UCSD-AML1 (cell line): ENCODE measurements around the gene FNIP2.
"Not testable (repeated sequence)": the region's sequence is repeated elsewhere in the genome, so short reads cannot be mapped to it uniquely, and the experiment has no call there.

Experiments
- DNase-seq: peaks from one replicate; lab custom pipeline; 2025; ENCODE audit not compliant: unreplicated experiment; lab: John Stamatoyannopoulos, UW

Gene FNIP2

DNA sequence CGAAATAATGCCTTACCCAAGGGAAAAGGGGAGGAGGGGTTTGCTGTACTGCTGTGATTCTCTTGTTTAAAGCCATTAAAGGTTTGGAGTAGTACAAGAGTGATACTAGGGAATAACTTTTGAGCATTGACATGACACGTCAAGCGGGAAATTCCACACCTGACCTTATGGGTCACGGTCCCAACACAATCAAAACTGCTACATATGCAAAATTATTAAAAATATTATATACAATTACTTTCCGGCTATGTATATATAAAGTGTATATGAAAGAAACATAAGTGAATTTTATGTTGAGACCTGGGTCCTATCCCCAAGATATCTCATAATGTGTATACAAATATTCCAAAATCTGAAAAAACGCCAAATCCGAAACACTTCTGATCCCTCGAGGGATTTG, 21.0 kb downstream of the FNIP2 start:
- no peak for DNase-seq

DNA sequence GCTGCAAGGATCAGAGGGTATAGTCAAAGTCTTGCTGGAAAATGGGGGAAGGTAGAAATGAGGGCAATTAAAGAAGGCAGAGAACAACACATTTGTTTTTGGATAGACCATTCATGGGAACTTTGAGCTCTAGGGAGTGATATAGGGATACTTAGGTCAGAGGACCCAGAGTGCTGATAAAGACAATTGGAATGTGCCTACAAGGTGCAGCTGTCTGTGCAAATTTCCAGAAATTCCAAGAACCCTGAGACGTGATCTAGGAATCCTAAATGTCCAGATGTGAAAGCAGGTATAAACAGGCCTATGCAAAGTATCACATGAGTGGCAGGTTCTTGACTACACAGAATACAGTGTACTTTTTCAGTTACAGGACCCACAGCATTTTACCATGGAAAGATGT, 24.2 kb downstream of the FNIP2 start:
- DNase-seq: no peak

DNA sequence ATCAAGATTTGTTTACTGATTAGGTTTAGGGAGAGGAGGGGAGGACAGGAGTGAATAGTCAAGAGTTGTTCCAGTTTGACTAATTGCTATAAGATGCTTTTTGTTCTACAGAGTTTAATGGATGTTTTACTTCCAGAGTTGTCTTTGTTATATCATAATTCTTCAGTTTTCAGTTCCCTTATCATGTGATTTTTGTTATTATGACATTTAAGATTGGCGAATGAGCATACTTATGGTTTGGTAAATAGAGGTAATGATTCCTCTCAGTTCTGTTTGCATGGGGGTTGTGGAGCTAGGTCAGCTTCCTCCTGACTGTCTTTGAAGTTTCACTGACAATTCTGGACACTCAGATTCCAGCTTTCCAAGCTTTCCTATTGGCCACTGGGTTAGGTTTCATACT, 24.6 kb downstream of the FNIP2 start:
- DNase-seq: not testable (repeated sequence)

DNA sequence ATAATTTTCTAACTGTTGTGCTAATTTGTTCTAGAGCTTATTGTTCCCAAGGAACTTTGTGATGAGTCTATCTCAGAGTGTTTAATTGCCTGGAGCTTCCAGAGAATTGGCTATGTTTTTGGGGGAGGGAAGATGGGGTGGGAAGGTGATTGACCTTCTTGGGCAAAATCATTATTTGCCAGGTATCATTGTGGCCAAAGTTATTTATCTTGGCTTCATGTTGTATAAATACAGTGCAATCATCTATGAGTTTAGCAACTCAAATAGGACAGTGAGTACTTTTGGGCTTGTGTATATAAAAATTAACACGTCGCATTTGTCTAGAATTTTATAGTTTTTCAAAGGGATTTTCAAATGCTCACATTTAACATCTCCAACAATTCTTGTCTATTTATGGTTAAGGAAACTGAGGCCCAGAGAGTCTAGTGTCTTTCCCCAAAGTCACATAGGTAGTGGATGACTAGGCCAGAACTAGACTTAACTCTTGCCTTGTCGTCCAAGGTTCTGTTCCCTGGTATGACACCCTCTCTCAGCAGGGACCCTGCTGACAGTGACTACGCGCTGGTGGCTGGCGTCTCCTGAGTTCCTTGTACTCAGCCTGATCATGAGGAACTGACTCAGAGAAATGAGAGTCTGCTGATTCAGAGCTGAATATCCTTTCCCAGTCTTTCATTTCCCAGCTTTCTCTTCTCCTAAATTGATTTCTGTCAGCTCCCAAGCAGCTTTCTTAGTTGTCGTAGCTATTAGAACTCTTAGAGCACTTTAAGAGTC, 27.7 kb downstream of the FNIP2 start:
- no peak for DNase-seq

DNA sequence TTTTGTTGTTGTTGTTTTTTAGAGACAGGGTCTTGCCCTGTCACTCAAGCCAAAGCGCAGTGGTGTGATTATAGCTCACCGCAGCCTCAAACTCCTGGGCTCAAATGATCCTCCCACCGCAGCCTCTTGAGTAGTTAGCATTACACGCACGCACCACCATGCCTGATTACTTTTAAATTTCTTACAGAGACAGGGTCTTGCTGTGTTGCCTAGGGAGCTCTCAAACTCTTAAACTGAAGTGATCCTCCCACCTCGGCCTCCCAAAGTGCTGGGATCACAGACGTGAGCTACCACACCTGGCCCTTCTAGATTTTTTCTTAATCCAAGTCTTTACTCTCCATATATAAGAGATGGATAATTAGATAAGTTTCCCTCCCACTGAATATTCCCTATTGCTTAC, 29.2 kb downstream of the FNIP2 start:
- no peak for DNase-seq

DNA sequence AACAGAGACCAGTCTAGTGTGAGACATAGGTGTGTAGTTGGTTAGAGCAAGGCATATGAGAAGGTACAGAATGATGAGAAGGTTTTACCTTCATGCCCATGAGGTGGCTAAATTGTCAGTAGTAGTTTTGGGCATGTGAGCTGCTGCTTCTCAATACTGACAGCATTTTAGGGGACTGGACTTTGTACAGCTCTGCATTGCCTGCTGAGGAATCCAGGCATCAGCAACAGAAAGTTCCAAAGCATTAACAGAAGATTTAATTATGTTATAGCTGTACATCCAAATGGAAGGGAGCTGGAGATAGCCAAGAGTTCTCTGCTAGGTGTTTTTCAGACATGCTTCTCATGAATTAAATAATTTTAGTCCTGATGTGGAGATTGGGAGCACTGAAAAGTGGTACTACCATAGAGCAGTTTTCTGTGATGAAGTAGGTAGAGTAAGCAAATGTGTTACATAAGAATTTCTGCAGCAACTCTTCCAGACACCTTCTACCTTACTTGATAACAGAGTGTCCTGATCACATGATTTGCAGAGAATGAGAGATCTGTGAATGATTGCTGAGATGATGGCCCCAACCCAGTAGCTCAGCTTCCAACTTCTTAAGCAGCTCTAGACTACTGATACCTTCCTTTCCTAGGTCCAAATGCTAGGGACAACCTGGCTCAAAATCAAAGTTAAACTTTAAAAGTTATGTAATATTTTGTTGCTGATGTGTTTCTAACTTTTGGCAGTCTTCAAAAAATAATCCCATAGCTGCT, 30.4 kb downstream of the FNIP2 start:
- DNase-seq: no peak

DNA sequence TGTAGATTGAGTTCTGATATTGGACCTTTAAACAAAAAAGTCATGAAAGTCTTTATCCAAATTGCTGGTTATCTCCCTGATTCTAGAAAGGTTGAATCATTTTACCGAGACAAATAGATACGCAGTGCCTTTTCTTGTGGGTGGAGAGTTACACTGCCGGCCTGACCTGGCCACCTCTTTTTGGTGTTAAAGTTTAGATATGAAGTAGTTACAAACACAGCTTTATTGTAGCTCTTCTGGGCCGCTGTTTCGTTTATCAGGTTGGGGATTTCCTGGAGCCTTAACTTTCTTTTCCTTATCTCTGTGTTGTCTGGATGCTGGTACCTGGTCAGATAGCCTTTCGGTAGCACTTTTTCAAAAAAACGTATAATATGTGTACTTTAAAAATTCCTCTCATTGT, 31.0 kb downstream of the FNIP2 start:
- no peak for DNase-seq

DNA sequence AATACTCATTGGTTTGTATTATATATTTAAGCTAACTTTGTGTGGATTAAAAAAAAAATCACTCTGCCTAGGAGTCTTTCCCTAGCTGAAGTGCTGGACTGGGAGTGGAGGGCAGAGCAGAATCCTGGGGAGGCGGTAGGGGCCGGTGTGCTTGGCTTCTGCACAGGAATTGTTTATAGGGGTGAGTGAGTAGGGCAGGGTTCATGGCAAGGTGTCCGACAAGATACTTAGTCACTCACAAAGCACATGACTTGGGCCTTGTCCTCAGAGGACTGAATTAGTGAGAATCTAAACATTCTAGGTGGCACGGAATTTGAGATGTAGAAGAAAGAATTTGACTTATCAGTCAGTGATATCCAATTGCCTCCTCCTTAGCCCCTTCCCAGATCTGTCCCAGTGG, 32.2 kb downstream of the FNIP2 start:
- no peak for DNase-seq

DNA sequence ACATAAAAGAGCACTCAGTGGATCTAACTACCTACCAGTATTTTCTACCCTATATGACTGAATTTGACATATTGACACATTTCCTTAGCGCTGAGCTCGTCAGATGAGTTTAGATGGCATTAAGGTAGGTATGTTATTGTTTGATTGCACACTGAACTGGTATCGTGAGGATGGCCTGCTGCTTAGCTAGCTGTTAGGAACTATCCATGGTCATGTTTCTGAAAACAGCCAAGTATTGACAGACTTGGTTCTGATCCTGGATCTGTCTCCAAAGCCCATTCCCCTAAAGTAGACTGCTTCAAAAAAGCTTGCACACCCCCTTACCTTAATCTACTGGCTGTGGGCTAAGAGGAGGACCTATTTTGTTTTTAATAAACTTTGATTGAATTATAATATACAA, 32.9 kb downstream of the FNIP2 start:
- DNase-seq: no peak

DNA sequence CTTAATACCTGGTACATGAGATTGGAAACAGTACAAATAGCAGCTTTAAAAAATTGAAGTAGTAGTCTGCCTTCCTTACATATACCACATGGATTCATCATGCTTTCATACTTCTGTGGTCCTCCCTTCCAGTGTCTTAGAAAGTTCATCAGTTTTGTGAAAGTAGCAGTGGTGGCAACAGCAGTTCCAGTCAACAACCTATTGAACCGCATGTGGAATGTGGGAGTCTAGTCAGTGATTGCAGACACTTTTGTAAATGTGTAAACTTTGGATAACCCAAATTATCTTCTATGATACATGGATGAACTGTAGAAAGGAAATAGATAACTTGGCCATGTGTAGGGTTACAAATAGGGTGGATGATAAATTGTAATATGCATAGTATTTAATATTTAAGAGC, 34.1 kb downstream of the FNIP2 start:
- DNase-seq: no peak

DNA sequence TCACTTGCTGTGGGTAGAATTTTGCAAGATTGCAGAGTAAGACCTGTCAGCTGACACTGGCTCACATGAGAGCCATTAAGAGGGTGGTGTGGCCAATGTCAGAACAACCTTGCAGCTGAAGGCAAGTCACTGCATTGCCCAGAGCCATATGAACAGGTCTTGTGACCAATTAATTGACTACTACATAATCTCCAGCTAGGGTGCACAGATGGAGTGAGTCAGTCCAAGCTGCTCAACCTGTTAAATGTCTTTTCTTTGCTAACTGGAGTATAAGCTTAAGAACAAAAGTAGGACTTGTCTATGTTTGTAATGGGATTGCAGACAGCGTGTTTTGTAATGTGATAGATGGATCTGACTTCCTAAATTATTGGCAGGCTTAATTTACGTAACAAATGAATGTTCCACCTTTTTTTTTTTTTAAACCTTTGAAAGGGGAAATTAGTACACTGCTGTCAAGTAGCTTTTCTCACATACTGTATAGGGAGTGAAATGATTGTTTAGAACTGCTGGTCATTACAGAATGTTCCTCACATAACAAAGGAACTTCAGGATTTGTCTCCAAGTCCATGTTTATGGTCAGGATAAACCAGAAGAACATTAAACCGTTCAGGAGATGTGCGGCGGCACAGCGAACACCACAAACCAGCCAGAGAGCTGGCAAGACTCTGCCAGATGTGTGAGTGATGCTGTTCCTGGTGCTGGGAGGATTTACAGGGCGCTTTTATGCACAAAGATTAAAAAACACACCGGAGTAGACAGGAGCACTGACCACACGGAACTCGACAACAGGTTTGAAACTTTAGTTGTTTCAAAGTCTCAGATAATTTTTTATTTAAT, 37.0 kb downstream of the FNIP2 start:
- DNase-seq: no peak

DNA sequence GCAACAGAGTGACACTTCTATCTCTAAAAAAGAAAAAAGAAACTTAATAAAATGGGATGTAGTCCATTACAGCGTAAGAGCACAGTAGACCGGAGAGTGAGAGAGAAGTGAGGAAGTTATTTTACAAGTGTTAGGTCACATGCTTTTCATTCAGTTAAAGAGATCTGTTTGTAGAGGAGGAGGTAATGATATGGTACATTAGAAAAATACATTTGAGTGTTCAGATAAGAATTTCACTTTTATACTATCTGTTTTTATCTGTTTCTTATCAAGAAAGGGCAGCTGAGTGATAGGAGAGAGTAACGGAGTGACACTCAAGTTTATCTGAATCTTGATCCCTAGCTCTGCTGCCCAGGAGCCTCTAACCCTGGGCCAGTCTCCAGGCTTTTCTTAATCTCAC, 38.9 kb downstream of the FNIP2 start:
- no peak for DNase-seq

DNA sequence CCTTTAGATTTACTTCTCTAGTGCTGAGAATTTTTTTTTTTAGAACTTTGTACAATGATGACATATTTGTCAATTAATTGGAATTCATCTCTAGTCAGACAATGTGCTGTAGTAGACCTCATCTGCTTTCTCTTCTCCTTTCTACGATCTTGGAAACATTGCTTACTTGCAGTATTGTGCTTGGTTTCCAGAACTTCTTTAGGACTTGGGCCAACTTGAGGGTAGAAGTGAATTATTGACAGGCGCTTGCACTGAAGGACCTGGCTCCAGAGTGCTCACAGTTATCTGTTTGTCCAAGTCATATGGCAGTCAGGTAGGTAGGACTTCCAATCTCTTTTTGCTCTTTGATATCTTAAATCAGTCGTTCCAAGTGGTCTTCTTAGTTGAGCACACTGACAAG, 39.6 kb downstream of the FNIP2 start:
- DNase-seq: no peak

DNA sequence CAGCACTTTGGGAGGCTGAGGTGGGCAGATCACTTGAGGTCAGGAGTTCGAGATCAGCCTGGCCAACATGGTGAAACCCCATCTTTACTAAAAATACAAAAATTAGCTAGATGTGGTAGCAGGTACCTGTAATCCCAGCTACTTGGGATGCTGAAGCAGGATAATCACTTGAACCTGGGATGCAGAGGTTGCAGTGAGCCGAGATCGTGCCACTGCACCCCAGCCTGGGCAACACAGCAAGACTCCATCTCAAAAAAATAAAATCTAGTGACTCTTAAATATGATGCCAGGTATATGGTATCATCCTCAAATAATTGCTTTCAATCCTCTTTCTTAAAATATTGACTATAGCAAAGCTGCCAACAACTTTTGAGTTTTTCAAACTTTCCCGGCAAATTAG, 40.4 kb downstream of the FNIP2 start:
- not testable (repeated sequence) for DNase-seq

DNA sequence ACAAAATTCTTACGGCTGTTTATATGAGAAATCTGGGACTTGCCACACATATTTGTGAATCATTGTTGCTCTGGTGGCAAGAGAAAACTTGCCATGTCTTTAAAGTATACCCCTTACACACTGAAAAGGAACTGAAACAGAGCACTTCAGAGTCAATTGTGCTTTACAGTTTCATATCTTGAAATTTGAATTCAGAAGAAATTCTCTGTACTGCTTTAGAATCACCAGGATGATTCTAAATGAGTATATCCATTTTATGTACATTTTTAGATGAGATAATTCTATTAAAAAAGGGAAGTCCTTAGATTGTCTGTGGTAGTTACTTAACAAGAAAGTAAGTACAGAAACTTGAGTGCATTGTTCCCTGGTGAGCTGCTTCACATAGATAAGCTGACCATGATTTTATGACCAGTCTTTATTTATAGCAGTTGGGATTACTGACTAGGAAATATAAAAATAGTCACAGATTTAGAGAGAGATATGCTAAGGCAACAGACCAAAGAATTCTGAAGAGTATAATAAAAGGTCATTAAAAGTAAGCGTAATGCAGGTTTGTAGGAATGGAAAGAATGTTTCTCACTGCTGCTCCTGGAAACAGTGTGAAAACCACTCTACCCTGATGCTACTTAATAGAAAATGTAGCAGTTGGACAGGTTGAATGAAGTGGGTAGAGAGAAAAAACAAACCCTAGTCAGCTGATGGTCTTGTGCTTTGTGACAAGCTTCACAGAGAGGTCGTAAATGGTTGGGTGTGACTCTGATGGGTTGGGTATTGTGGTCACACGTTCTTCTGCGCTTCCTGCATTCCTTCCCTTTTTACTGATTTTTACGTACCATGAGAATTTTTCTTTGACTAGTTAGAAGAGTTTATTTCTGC, 41.0 kb downstream of the FNIP2 start:
- DNase-seq: no peak

DNA sequence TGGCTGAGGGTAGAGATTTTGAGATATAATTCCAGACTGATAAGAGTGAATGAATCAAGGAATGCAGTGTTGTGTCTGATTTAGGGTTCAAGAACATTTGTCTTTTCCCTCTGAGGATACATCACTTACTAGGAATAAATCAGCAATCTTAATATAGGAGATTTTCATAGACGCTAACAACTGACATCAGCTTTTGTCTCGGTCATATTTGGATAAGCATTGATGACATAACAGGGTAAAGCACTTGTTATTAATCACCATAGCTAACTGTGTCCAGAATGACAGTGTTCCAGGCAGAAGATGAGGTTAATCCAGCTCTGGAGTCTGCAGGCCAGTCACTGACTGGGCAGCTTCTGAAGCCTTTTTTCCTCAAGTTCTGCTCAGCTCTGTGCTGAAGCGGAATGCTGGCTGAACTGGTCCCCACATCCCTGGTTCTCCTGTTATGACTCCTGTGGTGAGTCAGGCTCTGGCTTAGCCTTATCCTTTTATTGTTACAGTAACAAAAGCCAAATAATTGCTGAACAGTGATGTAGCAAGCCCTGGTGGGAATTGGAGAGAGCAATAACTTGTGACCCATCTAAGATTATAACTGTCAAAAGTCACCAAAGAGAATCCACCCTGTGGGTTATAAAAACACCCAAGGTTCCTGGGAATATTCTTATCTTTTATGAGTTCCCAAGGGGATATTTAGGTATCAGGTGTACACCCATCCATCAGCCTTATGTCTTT, 41.8 kb downstream of the FNIP2 start:
- no peak for DNase-seq

DNA sequence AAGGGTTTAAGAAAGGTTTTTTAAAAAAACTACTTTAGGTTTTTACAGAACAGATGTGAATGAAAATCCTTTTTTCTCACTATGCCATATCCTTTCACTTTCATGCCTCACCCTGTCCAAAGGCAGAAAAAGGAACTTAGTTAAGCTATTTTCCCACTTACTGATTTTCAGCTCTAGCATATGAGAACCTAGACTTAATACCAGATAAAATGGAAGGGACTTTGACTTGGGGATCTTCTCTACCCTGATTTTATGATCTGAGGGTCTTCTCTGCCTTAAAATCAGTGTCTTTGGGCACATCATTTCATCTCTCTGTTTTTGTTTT, 42.4 kb downstream of the FNIP2 start:
- no peak for DNase-seq

DNA sequence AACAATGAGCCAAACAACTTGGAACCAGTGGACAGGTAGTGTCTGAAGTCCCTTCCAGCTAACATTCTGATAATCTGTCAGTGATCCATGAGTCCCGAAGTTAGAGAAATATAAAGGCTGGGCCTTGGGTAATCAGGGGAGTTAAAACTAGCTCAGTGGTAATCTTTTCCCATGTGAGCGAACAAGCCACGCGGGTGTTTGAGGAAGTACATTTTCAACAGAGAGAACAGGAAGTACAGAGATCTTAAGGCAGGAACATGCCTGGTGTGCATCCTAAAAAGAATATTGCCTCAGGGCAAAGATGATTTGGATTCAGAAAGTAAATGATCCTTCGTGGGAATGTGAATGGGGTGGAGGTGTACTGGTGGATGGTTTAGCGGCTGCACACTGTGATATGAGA, 42.9 kb downstream of the FNIP2 start:
- peak; percentile 26 for DNase-seq

DNA sequence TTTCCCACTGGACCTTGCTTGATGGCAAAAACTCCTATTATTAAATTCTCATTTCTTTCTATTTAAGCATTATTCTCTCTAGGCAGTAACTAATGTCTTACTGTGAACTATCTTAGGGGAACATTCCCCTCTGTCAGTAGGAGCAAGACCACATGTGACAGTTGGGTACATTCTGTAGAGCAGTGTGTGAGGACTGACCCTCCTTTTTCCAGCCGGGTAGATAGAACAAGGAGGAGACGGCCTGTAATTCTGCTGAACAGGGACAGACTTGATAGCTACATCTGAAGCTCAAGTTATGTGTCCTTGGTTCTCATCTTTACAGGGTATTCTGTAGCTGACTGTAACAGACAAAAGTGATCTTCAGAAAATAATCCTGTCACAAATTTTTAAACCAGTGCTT, 43.3 kb downstream of the FNIP2 start:
- DNase-seq: no peak

DNA sequence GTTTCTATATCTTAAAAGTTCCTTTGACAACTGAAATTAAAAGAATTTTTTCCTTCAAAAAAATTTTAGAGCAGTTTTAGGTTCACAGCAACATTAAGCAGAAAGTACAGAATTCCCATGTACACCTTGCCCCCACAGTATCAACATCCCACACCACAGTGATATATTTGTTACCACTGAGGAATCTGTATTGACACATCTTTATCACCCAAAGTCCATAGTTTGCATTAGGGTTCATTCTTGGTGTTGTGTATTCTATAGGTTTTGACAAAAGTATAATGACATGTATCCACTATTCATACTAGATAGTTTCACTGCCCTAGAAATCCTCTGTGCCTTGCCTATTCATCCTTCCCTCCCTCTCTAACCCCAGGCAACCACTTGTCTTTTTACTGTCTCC, 43.7 kb downstream of the FNIP2 start:
- DNase-seq: no peak
